Fibroblast of lung (primary cell): ENCODE measurements around the gene IL2RA. TPM values are rescaled to one million over a fixed set of nuclear protein-coding genes. Genes with fewer than 3 reads are reported as not detected.

Experiments
- DNase-seq, 2 donors: peaks; one replicate each; pipeline versions ENCODE4 v3.0.0 to v3.0.0-alpha.2; 2010; ENCODE audit warnings: low read depth in 2 of 2
- H2AFZ ChIP-seq: 2 replicates; pipeline ENCODE4 v1.5.1; 2012; ENCODE audit warnings: low read length, control low read depth, inconsistent platforms
- H3K27ac ChIP-seq: 2 replicates; pipeline ENCODE4 v1.5.1; 2011; ENCODE audit warnings: low read length, control low read depth; ENCODE audit not compliant: insufficient read depth
- H3K27me3 ChIP-seq: 2 replicates; pipeline ENCODE4 v1.5.1; 2011; ENCODE audit warnings: mild to moderate bottlenecking, low read length; ENCODE audit not compliant: control insufficient read depth, insufficient read depth
- H3K36me3 ChIP-seq: 2 replicates; pipeline ENCODE4 v1.5.1; 2011; ENCODE audit warnings: low read length; ENCODE audit not compliant: control insufficient read depth, insufficient read depth
- H3K4me1 ChIP-seq: 2 replicates; pipeline ENCODE4 v1.5.1; 2011; ENCODE audit warnings: low read length; ENCODE audit not compliant: control insufficient read depth, insufficient read depth; ENCODE audit errors: extremely low read depth
- H3K4me2 ChIP-seq: 2 replicates; pipeline ENCODE4 v1.5.1; 2011; ENCODE audit warnings: low read length, control low read depth; ENCODE audit not compliant: insufficient read depth; ENCODE audit errors: extremely low read depth
- H3K4me3 ChIP-seq, 4 experiments: fragments of 200-600 bp in 1 of 4; sonication (generic) in 1 of 4; replicated peaks in 1 of 4; 2 replicates each; pipeline ENCODE4 v1.5.1; 2011 to 2016; ENCODE audit warnings: low read length in 4 of 4, low read depth in 3 of 4, mild to moderate bottlenecking in 3 of 4, control low read depth in 2 of 4, inconsistent platforms in 1 of 4, mixed read lengths in 1 of 4; ENCODE audit not compliant: insufficient read depth in 1 of 4; ENCODE audit errors: control extremely low read depth in 1 of 4
- H3K79me2 ChIP-seq: 2 replicates; pipeline ENCODE4 v1.5.1; 2012; ENCODE audit warnings: mild to moderate bottlenecking, low read length, inconsistent platforms; ENCODE audit not compliant: control insufficient read depth, insufficient read depth
- H3K9ac ChIP-seq: 2 replicates; pipeline ENCODE4 v1.5.1; 2011; ENCODE audit warnings: mild to moderate bottlenecking, low read length, control low read depth; ENCODE audit not compliant: insufficient read depth
- H3K9me3 ChIP-seq: 2 replicates; pipeline ENCODE4 v1.5.1; 2012; ENCODE audit warnings: low read depth, low read length; ENCODE audit not compliant: control insufficient read depth, insufficient read depth
- H4K20me1 ChIP-seq: 2 replicates; pipeline ENCODE4 v1.5.1; 2011; ENCODE audit warnings: low read length; ENCODE audit not compliant: control insufficient read depth, insufficient read depth; ENCODE audit errors: extremely low read depth
- CTCF ChIP-seq, 2 donors: IDR thresholded peaks in 1 of 2; conservative IDR thresholded peaks in 1 of 2; 1 replicate in 1 of 2; 2 replicates in 1 of 2; pipeline ENCODE4 v1.5.1; 2011 to 2012; ENCODE audit warnings: low read length in 2 of 2, control low read depth in 1 of 2, inconsistent platforms in 1 of 2, low read depth in 1 of 2, mild to moderate bottlenecking in 1 of 2
- EZH2 ChIP-seq: IDR thresholded peaks from 2 replicates; pipeline ENCODE4 v1.5.1; 2012; ENCODE audit warnings: low read length, control low read depth, mild to moderate bottlenecking; ENCODE audit errors: missing control alignments
- polyA plus RNA-seq, 2 donors: library from polyadenylated mRNA; depleted of rRNA in 1 of 2; stranded (reverse) in 1 of 2; unstranded in 1 of 2; fragments of >200 nt; gene quantifications; 2 replicates each; pipeline ENCODE4 v1.2.1, GENCODE V29; 2011 to 2012; ENCODE audit warnings: missing spikeins in 1 of 2
- total RNA-seq: library from RNA; depleted of rRNA; stranded (reverse); fragments of >200 nt; gene quantifications from 2 replicates; pipeline ENCODE4 v1.2.1, GENCODE V29; 2014

The IL2RA gene
- total and polyA plus RNA-seq, 2 donors (not counting 1 experiment from before 2014, with no cell fraction given) = not detected

DNA sequence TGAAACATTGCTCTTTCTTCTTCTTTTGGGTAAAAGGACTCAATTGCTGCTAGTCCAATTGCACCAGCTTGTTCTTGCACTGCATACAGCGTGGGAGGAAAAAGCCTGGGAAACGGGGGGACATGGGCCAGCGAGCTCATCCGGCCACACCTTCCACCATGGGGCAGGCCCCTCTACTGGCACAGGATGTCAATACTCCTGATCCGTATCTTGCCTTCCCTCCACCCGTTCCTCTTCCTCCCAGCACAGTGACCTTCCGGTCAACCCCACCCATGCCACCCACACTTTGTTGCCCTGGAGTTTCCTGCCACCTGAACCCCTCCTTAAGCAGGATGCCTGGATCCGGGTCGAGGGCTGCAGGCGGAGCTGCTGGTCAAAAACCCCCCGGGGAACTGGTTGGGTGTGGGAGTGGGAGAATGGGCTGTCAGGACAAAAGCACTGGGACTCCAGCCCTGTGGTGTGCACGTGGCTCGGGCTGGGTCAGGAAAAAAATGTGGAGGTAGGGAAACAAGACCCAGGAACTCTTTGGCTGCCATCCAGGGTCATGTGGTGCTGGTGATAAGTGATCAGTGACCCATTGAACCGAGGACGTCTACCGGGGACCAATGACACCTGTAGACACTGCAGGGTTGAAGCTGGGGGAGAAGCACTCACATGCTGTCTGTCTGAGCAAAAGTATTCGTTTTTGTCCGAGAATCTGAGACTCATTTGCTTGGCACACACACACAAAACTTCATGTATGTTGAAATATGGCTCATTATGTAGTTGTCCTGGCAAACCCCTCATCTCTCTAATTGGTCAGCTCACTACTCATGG is 8.1 kb downstream of the IL2RA start:
- Histone ChIP-seq H3K79me2 (no peaks in the 10 kb centered on the region), H3K4me1 (no peaks in the 10 kb centered on the region), H3K4me2 (no peak overlapping the region), H3K27ac (no peak overlapping the region), H2AFZ (no peak overlapping the region), H4K20me1 (no peaks in the 10 kb centered on the region), H3K27me3 (no peaks in the 10 kb centered on the region), H3K9ac (no peak overlapping the region), H3K4me3 (no peak overlapping the region), H3K36me3 (no peaks in the 10 kb centered on the region), H3K9me3 (no peaks in the 10 kb centered on the region)
- TF ChIP-seq CTCF (conservative IDR thresholded peaks at IDR 0.05 in 1 of 2, IDR thresholded peaks at IDR 0.05 in 1 of 2; ENCODE audit: low read depth in 1 of 2, low read length in 2 of 2) (no peak), EZH2 (no peak)
- DNase-seq = no peak

DNA sequence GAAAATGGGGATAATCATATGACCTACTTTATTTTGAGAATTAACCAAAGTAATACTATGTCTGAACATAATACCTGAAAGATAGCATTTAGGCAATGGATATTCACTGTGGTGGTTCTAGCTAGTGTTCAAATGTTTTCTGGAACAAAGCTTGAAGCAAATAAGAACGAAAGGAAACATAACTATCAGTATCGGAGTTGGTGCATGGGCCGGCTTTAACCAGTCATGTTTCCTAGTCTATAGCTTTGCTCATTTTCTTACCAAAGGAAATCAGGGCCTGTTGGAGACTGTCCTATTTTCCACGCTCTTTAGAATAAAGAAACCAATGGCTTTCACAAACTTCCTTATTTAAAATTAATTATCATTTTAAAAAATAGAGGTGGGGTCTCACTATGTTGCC is 8.9 kb downstream of the IL2RA start:
- H2AFZ ChIP-seq = no peak overlapping the region
- H4K20me1 ChIP-seq = no peaks in the 10 kb centered on the region
- no peaks in the 10 kb centered on the region for H3K79me2 ChIP-seq
- H3K27ac ChIP-seq = no peak overlapping the region
- no peaks in the 10 kb centered on the region for H3K36me3 ChIP-seq
- no peak overlapping the region for H3K9ac ChIP-seq
- no peak for DNase-seq
- no peaks in the 10 kb centered on the region for H3K9me3 ChIP-seq
- no peak overlapping the region for H3K4me3 ChIP-seq
- no peak overlapping the region for H3K4me2 ChIP-seq
- no peaks in the 10 kb centered on the region for H3K27me3 ChIP-seq
- TF ChIP-seq EZH2 (no peak), CTCF (conservative IDR thresholded peaks at IDR 0.05 in 1 of 2, IDR thresholded peaks at IDR 0.05 in 1 of 2; ENCODE audit: low read depth in 1 of 2, low read length in 2 of 2) (no peak)
- H3K4me1 ChIP-seq = no peaks in the 10 kb centered on the region

- no peak overlapping the region for H3K27ac ChIP-seq
- no peaks in the 10 kb centered on the region for H3K9me3 ChIP-seq
- no peak overlapping the region for H3K4me2 ChIP-seq
- H3K79me2 ChIP-seq = no peaks in the 10 kb centered on the region
- H3K27me3 ChIP-seq = no peaks in the 10 kb centered on the region
- DNase-seq = no peak
- no peaks in the 10 kb centered on the region for H3K36me3 ChIP-seq
- no peak overlapping the region for H2AFZ ChIP-seq
- TF ChIP-seq CTCF (conservative IDR thresholded peaks at IDR 0.05 in 1 of 2, IDR thresholded peaks at IDR 0.05 in 1 of 2; ENCODE audit: low read depth in 1 of 2, low read length in 2 of 2) (no peak), EZH2 (no peak)
- no peaks in the 10 kb centered on the region for H3K4me1 ChIP-seq
- no peak overlapping the region for H3K4me3 ChIP-seq
- H3K9ac ChIP-seq = no peak overlapping the region
- no peaks in the 10 kb centered on the region for H4K20me1 ChIP-seq
Measured at GRCh38 chr10:6052247-6053221, 9.6 kb downstream of the IL2RA start.
